ENCODE data around the gene GRIK2. TPM values are rescaled to one million over a fixed set of nuclear protein-coding genes. Genes with fewer than 3 reads are reported as not detected.

Gene GRIK2
- total and polyA plus RNA-seq, 2 of the 4 experiments (the other 2 are of a cell fraction): 8.2 to 15.2 TPM

DNA sequence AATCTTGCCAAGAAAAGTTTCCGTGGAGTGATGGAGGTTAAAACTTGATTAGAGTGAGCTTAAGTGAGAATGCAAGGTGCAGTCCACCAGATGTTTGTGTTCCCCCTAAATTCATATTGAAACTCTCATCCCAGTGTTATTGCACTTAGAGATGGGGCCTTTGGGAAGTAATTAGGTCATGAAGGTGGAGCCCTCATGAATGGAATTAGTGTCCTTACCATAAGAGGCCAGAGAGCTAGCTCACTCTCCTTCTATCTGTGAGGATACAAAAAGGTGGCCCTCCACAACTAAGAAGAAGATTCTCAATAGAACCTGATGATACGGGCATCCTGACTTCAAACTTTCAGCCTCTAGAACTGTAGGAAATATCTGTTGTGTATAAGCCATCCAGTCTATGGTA, 258.6 kb downstream of the GRIK2 start:
- no peak for DNase-seq
- Histone ChIP-seq H2AK5ac (ENCODE audit: low read depth, low read length) (no peak overlapping the region), H3K9me1 (ENCODE audit: insufficient read depth, low read length) (no peaks in the 10 kb centered on the region), H3K27ac (ENCODE audit: insufficient read depth, low read length) (no peak overlapping the region), H3K4me2 (ENCODE audit: low read depth, low read length) (no peak overlapping the region), H2BK20ac (ENCODE audit: low read depth, low read length) (no peak overlapping the region), H3K56ac (ENCODE audit: extremely low read depth, insufficient read depth, low read length) (no peak overlapping the region), H3K18ac (ENCODE audit: low read depth, low read length) (no peak overlapping the region), H3K36me3 (ENCODE audit: control insufficient read depth, insufficient read depth, low read length) (no peaks in the 10 kb centered on the region), H4K8ac (ENCODE audit: low read depth in 2 of 2, low read length in 2 of 2) (no peak overlapping the region), H3K4me1 (ENCODE audit: control insufficient read depth, insufficient read depth, low read length) (no peaks in the 10 kb centered on the region; the same call in 1 of the 2 replicates), H2BK5ac (ENCODE audit: low read depth, low read length, poor library complexity, severe bottlenecking) (no peak overlapping the region), H3K9me3 (ENCODE audit: control insufficient read depth, insufficient read depth, low read length) (no peaks in the 10 kb centered on the region), H2BK120ac (ENCODE audit: low read depth, low read length) (no peak overlapping the region), H4K5ac (ENCODE audit: low read depth, low read length) (no peak overlapping the region), H3K14ac (replicated peaks; ENCODE audit: low read depth, low read length) (no peak overlapping the region), H4K20me1 (ENCODE audit: insufficient read depth, low read length) (no peaks in the 10 kb centered on the region), H3K4ac (ENCODE audit: low read depth, low read length) (no peak overlapping the region), H3K9ac (ENCODE audit: low read depth, low read length) (no peak overlapping the region), H4K91ac (ENCODE audit: insufficient read depth, low read depth, low read length) (no peak overlapping the region), H2AK9ac (replicated peaks; ENCODE audit: low read depth, low read length, poor library complexity) (no peak overlapping the region), H3K23ac (ENCODE audit: low read depth, low read length) (no peak overlapping the region), H2AFZ (replicated peaks; ENCODE audit: low read length, poor library complexity) (no peak overlapping the region), H3K27me3 (ENCODE audit: control insufficient read depth, insufficient read depth, low read length) (no peaks in the 10 kb centered on the region), H3K79me1 (ENCODE audit: low read depth in 1 of 2, low read length in 2 of 2) (no peaks in the 10 kb centered on the region), H3K4me3 (ENCODE audit: insufficient read depth, low read depth, low read length) (no peak overlapping the region), H2BK15ac (ENCODE audit: low read depth, low read length) (no peak overlapping the region)
- no TSS peak for BruUV-seq (replicated peaks)
- no CpG with 5 or more reads among the region's 2 CpGs for WGBS, 2 experiments (ENCODE audit: extremely low coverage in 2 of 2, insufficient read length in 1 of 2)
- ChIA-PET POLR2A (ENCODE audit: unreplicated experiment) (no interaction called here), CTCF (no interaction called here)
- intact Hi-C loops (cut with micrococcal nuclease): no loop called here
- dilution Hi-C loops (cut with HindIII; ENCODE audit: low sequenced_read_pairs, unreplicated experiment): no loop called here
- no peak for ATAC-seq (ENCODE audit: low read depth)
- in situ Hi-C loops (cut with MboI; ENCODE audit: low sequenced_read_pairs): no loop called here
- TF ChIP-seq MAZ (IDR thresholded peaks at IDR 0.05; ENCODE audit: borderline replicate concordance, low read depth, low read length): no peak
- TF ChIP-seq, protein P1, sequence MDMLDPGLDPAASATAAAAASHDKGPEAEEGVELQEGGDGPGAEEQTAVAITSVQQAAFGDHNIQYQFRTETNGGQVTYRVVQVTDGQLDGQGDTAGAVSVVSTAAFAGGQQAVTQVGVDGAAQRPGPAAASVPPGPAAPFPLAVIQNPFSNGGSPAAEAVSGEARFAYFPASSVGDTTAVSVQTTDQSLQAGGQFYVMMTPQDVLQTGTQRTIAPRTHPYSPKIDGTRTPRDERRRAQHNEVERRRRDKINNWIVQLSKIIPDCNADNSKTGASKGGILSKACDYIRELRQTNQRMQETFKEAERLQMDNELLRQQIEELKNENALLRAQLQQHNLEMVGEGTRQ (IDR thresholded peaks at IDR 0.05; ENCODE audit: low read depth, low read length): no peak
- TF ChIP-seq, protein P2, sequence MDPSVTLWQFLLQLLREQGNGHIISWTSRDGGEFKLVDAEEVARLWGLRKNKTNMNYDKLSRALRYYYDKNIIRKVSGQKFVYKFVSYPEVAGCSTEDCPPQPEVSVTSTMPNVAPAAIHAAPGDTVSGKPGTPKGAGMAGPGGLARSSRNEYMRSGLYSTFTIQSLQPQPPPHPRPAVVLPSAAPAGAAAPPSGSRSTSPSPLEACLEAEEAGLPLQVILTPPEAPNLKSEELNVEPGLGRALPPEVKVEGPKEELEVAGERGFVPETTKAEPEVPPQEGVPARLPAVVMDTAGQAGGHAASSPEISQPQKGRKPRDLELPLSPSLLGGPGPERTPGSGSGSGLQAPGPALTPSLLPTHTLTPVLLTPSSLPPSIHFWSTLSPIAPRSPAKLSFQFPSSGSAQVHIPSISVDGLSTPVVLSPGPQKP (IDR thresholded peaks at IDR 0.05; ENCODE audit: borderline replicate concordance, low read depth, low read length): no peak
- no peak for TF ChIP-seq CHD1 (IDR thresholded peaks at IDR 0.05; ENCODE audit: low read depth, low read length)
- no peak for TF ChIP-seq BHLHE40 (IDR thresholded peaks at IDR 0.05; ENCODE audit: low read depth, low read length)
- TF ChIP-seq RAD21 (IDR thresholded peaks at IDR 0.05; ENCODE audit: low read length): no peak
- no peak for TF ChIP-seq NFE2L2 (IDR thresholded peaks at IDR 0.05; ENCODE audit: low read depth, low read length)

Data from IMR-90 (cell line).